Measurements from ENCODE around the gene ZP1. TPM values are rescaled to one million over a fixed set of nuclear protein-coding genes. Genes with fewer than 3 reads are reported as not detected.

ZP1 gene
- total RNA-seq, 4 donors from 2014 or later = 0.26 TPM; not detected in 3

- Histone ChIP-seq H3K27me3 (no peaks in the 10 kb centered on the region), H3K36me3 (peaks cover 0 to 3% (median 0%) of the 10 kb centered on the region in 4 donors), H3K9me3 (no peaks in the 10 kb centered on the region), H3K27ac (replicated peaks in 1 of 4) (peak overlapping the region in 1 of 4 donors; percentile 93), H3K4me1 (peaks cover 34 to 44% (median 41%) of the 10 kb centered on the region in 4 donors), H3K4me3 (no peak overlapping the region)
- intact Hi-C loops (cut with DNase I) = no loop called here
- no peak for DNase-seq (ENCODE audit: extremely low spot score)
- 78% methylated on average over 12 of the region's 12 CpGs for WGBS
- TF ChIP-seq CTCF (IDR thresholded peaks at IDR 0.05) (no peak), POLR2A (IDR thresholded peaks at IDR 0.05; ENCODE audit: low read depth) (no peak), POLR2AphosphoS5 (IDR thresholded peaks at IDR 0.05) (no peak), EP300 (IDR thresholded peaks at IDR 0.05) (no peak)
Measured at GRCh38 chr11:60912223-60912850, 45.0 kb downstream of the ZP1 start.

- DNase-seq (ENCODE audit: extremely low spot score) = no peak
- Histone ChIP-seq H3K27me3 (no peaks in the 10 kb centered on the region), H3K9me3 (no peaks in the 10 kb centered on the region), H3K36me3 (peaks cover 0 to 6% (median 0%) of the 10 kb centered on the region in 4 donors), H3K27ac (replicated peaks in 1 of 4) (peak overlapping the region; percentile 93 to 96 (median 94)), H3K4me1 (peaks cover 34 to 48% (median 45%) of the 10 kb centered on the region in 4 donors), H3K4me3 (peak overlapping the region; percentile 74 to 92 (median 80))
- TF ChIP-seq POLR2A (IDR thresholded peaks at IDR 0.05; ENCODE audit: low read depth) = no peak
- no peak for TF ChIP-seq POLR2AphosphoS5 (IDR thresholded peaks at IDR 0.05)
- TF ChIP-seq CTCF (IDR thresholded peaks at IDR 0.05) = no peak
- no peak for TF ChIP-seq EP300 (IDR thresholded peaks at IDR 0.05)
- intact Hi-C loops (cut with DNase I) = no loop called here
- 70% methylated on average over 22 of the region's 22 CpGs for WGBS
Measured at GRCh38 chr11:60912851-60913528, 45.6 kb downstream of the ZP1 start.

- peak; percentile 96 for DNase-seq (ENCODE audit: extremely low spot score)
- peaks cover 43 to 57% (median 52%) of the 10 kb centered on the region in 4 donors for H3K4me1 ChIP-seq
- peak within 1 kb of the TSS; percentile 93 to 96 (median 94) for H3K27ac ChIP-seq (replicated peaks in 1 of 4)
- under 1% methylated on average over 50 of the region's 70 CpGs for WGBS
- intact Hi-C loops (cut with DNase I) = no loop called here
- H3K36me3 ChIP-seq = peaks cover 0 to 6% (median 0%) of the 10 kb centered on the region in 4 donors
- H3K27me3 ChIP-seq = no peaks in the 10 kb centered on the region
- peak within 1 kb of the TSS; percentile 74 to 92 (median 80) for H3K4me3 ChIP-seq
- H3K9me3 ChIP-seq = no peaks in the 10 kb centered on the region
- TF ChIP-seq POLR2A (IDR thresholded peaks at IDR 0.05; ENCODE audit: low read depth) = no peak
- TF ChIP-seq POLR2AphosphoS5 (IDR thresholded peaks at IDR 0.05) = peak; percentile 84 to 85
- TF ChIP-seq CTCF (IDR thresholded peaks at IDR 0.05) = peak in 1 of 3 experiments; percentile 20
Measured at GRCh38 chr11:60913793-60914632, 46.7 kb downstream of the ZP1 start, which contains the start of gene TMEM109. Gene TMEM109 (plus strand): TSS chr11:60914158. CDS start chr11:60919694, 5,536 bp downstream.

- Histone ChIP-seq H3K4me3 (peak overlapping the region; percentile 74 to 92 (median 80)), H3K27me3 (no peaks in the 10 kb centered on the region), H3K9me3 (no peaks in the 10 kb centered on the region), H3K36me3 (peaks cover under 1 to 9% (median 2%) of the 10 kb centered on the region in 4 donors), H3K27ac (replicated peaks in 1 of 4) (peak overlapping the region; percentile 93 to 96 (median 94)), H3K4me1 (peaks cover 50 to 64% (median 59%) of the 10 kb centered on the region in 4 donors)
- 0% methylated on average over 28 of the region's 31 CpGs for WGBS
- TF ChIP-seq CTCF (IDR thresholded peaks at IDR 0.05) (no peak), POLR2AphosphoS5 (IDR thresholded peaks at IDR 0.05) (no peak), EP300 (IDR thresholded peaks at IDR 0.05) (no peak), POLR2A (IDR thresholded peaks at IDR 0.05; ENCODE audit: low read depth) (no peak)
- intact Hi-C loops (cut with DNase I) = no loop called here
- DNase-seq (ENCODE audit: extremely low spot score) = no peak
Measured at GRCh38 chr11:60914633-60915247, 47.4 kb downstream of the ZP1 start.

Measured in esophagus muscularis mucosa (tissue), 4 donors.